Iris pigment epithelial cell (primary cell): ENCODE data around the gene FSTL5.

Experiments used
- DNase-seq: peaks from one replicate; pipeline ENCODE4 v3.0.0-alpha.2; 2011; ENCODE audit warnings: low read depth

Gene FSTL5

DNA sequence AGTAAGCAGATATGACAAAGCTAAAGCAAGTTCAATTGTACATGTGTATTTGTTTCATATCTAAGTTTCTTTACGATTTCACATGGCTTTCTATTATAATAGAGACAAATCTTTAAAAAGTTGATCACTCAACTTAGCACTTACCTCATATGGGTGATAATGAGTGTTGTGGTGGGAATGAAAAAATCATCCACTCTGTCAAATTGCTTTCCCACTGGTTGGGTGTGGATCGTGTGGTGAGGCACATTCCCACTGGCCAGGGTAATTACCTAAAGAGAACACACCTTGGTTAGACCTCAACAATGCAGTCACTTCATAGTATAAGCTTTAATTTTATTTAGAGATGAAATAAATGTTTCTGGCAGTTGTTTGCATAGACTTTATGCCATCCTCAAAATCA, 708.9 kb downstream of the FSTL5 start:
- DNase-seq: no peak

DNA sequence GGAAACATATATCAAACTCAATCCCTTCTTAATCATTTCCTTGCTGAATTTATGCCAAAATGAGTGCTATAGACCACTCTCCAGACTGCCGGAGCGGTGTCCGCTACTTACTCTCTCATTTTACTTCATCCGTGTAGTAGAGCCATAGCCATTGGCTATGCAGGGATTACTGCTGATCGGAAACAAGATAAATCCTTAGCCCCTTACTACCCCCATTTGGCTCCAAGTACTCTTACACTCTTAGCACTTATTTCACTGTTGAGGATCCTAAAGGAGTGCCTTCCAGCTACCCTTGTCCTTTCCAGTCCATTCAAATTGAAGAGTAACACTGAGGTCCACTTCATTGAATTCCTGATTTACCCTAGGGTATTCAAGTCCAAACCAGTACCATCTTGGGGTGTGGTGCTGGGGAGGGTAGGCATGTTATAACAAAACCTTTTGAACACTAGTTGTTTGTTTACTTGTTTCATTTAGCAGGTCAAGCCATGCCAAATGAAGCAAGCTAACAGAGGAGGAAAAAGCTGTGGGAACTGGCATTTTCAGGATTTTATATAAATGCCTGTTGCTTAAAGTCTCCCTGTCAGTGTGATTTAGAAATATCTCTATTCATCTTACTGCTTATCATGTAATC, 715.1 kb downstream of the FSTL5 start:
- peak; percentile 3 for DNase-seq

DNA sequence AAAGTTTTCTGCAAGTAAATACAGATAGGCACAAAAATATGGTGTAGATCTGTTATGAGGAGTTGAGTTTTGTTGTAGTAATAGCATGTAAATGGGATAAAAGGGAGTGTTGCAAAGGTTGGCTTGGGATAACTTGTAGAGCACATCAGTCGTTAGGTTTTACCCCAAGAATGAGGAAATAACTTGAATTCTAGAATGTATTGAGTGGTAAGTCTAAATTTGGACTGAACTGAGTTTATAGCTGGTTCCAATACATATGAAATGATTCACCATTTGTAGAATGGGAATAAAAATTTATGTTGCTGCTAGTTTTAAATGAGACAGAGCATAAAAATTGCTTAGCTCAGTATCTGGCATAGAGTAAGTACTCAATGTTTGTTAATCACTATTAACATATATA, 719.2 kb downstream of the FSTL5 start:
- no peak for DNase-seq

DNA sequence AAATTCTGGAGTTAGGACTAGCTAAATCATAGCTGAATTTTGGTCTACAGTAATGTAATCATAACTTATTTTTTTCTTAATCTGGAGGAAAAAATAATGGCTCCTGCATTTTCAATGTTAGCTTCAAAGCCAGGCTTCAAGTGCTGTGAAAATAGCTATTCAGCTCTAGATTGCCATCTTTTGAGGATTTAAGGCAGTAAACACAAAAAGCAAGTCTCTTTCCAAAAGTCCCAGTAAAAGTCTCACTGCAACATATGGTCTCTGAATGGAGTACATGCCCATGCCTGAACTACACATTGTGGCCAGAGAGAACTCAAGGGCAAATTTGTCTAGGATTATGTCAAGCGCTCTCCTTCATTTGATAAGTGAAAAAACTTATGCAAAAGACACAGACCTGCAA, 720.9 kb downstream of the FSTL5 start:
- DNase-seq: no peak

DNA sequence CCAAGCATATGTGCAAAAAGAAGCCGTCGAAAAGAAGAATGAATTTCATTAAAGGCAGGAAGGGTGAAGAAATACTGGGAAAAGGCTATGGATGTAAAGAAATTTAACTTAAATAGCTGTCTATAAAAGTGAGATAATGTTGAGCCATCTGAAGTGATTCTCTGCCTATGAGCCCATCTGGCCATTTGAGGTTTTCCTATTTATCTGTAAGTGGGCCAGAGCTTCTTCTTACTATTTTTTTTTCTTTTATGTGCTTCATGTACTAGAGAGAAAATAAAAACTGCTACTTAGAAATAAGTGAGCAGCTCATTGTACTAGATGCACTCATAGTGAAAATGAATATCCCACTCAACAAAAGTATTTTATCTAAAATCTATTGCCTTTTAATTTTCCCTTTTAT, 725.7 kb downstream of the FSTL5 start:
- DNase-seq: no peak

DNA sequence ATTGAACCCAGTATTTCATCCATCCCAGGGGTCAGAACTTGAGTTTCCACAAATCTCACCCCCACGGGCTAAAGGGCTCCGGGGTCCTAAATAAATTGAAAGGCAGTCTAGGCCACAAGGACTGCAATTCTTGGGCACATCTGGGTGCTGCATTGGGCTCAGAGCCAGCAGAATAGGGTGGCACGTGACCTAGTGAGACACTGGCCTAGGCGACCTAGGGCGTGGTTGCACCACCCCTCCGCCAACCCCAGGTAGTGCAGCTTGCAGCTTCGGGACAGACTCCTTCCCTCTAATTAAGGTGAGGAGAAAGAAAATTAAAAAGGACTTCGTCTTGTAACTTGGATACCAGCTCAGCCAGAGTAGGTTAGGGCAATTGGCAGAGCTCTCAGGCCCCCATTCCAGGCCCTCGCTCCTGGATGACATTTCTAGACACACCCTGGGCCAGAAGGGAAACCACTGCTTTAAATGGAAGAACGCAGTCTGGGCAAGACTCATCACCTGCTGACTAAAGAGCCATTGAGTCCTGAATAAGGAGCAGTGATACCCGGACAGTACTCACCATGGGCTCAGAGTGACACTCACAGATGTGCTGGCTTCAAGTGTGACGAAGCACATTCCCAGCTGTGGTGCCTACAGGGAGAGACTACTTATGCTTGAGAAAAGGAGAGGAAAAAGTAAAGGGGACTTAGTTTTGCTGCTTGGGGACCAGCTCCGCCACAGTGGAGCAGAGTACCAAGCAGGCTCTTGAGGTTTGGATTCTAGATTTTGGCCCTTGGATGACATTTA, 735.4 kb downstream of the FSTL5 start:
- DNase-seq: no peak

DNA sequence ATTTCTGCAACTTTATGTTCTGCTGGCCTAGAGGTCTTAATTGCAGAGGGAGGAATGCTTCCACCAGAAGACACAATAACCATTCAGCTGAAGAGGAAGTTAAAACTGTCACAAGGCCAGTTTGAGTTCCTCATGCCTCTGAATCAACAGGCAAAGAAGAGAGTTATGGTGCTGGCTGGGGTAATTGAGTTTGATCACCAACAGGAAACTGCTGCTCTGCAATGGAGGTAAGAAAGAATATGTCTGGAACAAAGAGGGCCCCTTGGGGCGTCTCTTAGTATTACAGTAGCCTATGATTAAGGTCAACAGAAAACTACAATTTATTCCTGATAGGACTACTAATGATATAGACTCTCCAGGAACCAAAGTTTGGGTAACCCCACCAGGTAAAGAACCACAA, 744.0 kb downstream of the FSTL5 start:
- no peak for DNase-seq

DNA sequence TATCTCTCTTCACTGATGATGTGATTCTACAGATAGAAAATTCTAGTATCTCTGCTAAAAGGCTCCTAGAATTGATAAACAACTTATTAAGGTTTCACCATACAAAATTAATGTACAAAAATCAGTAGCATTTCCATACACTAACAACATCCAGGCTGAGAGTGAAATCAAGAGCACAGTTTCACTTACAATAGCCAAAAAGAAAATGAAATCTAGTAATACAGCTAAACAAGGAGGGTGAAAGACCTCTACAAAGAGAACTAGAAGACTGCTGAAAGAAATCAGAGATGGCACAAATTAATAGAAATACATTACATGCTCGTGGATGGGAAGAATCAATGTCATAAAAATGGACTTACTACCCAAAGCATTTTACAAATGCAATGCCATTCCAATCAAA, 751.9 kb downstream of the FSTL5 start:
- no peak for DNase-seq

DNA sequence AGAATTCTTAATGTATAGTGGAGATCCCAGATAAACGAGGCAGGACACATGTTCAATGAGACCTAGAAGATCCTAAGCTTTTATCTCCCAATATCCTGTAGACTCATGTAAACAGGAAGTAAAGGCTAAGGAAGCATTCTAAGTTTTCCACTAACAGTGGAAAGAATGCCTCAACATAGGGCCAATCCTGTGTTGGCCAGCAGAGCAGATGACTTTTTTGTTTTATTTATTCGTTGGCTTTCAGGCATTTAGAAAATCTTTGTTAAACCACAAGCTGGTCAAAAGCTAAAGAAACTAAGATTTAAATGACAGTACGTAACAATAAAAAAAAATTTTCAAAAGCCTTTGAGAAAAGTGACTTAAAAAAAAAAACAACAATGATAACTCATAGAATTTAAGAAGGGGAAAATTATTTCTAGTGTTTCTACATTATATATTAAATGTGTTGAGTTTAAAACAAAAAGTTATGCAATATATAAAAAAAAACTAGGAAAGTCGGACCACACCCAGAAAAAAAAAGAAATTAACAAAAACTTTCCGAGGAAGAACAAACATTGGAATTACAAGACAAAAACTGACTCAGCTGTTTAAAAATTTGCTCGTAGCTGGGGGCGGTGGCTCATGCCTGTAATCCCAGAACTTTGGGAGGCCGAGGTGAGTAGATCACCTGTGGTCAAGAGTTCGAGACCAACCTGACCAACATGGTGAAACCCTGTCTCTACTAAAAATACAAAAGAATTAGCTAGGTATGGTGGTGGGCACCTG, 759.3 kb downstream of the FSTL5 start:
- DNase-seq: peak; percentile 17

DNA sequence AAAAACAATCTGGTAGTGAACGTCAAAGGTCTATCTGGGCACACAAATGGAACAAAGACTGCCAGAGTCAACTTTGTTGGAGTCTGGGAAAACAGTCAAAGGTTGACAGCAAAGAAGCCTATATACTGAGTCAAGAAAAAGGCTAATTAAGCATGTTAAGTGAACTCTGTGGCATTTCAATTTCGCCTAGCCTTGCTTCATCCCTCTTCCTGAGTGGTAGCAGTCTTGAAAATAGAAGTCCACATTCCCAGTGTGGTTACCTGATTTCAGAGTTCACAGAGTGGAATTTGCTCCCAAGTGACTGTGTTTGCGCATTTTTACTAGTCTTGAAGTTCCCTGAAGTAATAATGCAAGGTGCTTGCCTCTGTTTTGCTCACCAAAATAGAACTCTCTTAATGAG, 760.0 kb downstream of the FSTL5 start:
- DNase-seq: no peak

DNA sequence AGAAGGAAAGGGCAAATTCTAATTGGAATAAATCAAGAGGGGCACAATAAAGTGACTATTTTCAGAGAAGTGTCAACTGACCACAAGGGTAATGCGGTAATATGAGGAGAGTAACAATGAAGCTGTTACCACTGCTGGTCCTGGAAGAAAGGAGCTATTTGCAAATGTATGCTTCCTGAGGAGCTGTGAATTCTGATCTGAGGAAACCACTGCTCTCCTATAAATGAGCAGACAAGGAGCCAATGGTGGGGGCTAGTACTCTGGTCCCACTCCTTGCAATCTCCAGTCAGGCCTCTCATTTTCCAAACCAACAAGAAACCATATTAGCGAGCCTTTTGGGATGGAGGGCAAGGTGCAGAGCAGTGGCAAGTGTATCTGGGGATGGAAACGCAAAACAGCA, 770.2 kb downstream of the FSTL5 start:
- no peak for DNase-seq

DNA sequence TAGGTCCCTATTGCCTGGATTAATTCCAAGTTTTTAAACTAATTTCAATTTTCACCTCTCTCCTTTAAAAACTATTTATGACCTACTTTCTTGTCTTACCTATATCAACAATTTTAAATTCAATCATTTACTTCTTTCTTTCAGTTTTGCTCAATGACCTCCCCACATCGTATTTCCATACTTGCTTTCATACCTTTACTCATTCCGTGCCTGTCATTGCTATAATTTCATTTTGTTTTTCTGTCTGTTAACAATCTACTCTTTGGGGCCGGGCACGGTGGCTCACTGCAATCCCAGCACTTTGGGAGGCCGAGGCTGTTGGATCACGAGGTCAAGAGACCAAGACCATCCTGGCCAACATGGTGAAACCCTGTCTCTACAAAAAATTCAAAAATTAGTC, 781.1 kb downstream of the FSTL5 start:
- no peak for DNase-seq

DNA sequence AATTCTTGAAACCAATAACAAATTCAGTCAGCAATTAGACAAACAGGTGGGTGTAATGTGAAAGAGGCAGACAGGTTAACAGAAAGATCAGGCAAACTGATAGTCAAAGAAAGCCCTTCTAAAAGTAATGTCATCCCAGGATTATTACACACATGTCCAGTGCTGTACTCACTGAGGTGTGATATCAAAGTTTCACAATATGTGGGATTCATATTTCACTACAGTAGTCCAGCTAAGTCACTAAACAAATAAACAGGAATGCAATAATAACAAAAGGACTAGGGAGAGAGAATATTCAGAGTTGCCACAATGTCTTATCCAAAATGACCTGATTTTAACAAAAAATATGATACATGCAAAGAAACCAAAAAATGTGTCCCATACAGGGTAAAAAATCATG, 787.5 kb downstream of the FSTL5 start:
- DNase-seq: peak; percentile 50

DNA sequence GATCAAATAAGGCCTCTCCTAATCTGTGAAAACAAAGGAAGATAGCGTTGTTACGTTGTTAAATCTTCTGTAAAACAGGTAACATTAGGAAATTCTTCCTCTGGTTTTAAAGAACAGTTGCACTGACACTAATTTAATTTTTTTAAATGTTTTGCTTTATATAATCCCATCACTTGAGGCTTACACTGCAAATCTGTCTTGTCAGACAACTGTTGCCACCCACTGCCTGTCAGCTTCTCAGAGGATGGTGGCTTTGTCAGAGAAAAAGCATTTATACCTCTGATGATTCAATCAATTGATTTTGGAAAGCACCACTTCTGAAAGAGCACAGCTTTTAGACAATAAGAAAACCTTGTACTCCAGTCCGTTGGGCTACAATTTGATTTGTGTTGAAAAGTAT, 799.1 kb downstream of the FSTL5 start:
- DNase-seq: no peak

DNA sequence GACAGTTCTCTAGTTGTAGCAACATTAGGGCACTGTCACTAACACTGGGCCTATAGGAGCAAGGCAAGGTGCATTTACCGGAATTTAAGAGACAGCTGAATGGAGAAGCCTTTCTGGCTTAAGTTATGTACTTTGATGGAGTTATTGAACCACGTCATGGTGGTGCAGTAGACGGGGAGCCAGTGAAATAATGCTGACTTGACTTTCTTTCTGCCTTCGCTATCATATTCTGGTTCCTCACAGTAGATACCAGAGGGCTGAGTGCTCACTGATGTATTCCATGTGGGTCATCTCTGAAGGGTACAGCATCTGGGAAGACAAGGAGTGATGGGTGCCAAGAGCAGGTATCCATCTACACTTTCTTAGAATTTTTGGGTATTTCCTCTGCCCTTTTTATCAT, 802.8 kb downstream of the FSTL5 start:
- DNase-seq: no peak

DNA sequence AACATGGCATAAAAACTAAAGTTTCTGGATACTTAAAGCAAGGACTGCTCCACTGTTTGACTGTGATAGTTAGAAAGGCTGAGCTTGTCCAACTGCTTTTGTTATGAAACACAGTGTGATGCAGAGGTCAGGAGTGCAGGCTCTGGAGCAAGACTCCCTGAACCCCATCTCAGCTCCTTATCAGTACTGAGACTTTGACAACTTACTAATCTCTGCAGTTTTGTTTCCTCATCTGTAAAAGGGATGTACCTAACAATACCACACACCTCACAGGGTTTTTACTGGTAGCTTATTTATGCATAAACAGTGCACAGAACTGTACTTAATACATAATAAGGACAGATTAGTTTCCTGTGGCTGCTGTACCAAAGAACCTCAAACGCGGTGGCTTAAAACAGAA, 804.3 kb downstream of the FSTL5 start:
- no peak for DNase-seq

DNA sequence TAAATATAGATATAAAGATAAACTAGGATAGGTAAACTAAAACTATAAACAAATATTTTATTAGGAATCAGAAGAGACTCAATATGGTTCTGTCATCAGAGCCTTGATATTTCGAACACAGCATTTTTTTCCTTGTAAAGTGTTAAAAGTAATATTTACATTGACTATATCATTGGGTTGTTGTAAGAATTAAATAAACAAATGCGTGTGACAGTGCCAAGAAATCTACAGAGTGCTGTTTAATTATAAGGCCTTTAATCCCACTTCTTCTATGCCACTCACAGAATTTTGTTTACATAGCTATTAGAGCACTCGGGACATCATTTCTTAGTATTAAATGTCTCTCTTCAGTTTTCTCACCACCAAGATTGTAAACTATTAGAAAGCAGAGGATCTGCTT, 807.4 kb downstream of the FSTL5 start:
- DNase-seq: no peak

DNA sequence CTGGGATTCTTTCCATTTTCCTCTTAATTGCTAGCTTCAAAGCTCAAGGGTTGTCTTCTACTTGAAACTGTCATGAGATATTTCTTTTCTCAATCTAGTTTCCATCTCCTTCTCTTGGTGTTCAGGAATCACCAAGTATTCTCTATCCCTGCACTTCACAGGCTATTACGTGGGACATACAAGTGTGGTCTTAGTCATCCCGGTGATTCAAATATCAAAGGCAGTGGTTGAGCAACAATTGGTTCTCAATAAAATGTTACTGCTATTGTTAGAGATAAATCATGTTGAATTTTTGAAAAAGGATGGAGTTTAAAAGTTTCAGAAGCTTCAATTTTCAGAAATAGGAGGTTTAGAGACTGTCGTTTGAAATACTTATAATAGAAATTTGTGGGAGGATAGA, 812.9 kb downstream of the FSTL5 start:
- no peak for DNase-seq

DNA sequence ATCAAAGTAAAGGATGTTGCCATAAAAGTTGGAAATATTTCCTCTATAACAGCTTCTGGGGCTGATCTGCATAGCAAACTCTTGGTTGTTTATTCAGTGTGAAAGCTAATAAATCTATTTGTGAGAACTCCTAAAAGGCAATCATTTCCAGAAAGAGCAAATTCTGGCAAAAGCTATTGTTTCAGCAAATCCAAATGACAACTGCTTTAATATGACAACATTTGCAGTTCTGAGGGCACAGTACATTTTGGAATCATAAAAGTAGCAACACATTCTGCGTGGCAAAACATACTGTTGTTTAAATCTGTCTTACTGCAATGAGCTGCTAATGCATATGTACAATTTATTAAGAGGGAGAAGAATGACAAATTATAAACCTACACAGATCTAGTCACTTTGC, 818.1 kb downstream of the FSTL5 start:
- DNase-seq: no peak

DNA sequence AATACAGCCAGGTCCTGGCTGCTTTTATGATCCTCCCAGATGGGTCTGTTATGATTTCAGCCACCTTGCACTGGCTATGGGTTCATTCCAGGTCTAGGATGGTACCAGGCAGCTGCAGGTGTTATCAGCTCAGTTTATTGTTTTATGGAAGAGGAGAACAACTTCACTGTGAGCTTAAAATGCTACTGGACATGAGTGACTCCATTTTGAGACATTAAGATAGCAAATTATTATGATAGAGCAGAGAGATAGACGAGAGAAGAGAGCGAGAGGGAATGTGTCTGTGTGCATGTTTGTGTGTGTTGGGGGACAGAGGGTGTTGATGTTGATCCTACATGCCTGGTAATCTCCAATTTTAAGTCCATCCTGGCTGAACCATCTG, 820.2 kb downstream of the FSTL5 start:
- no peak for DNase-seq

DNA sequence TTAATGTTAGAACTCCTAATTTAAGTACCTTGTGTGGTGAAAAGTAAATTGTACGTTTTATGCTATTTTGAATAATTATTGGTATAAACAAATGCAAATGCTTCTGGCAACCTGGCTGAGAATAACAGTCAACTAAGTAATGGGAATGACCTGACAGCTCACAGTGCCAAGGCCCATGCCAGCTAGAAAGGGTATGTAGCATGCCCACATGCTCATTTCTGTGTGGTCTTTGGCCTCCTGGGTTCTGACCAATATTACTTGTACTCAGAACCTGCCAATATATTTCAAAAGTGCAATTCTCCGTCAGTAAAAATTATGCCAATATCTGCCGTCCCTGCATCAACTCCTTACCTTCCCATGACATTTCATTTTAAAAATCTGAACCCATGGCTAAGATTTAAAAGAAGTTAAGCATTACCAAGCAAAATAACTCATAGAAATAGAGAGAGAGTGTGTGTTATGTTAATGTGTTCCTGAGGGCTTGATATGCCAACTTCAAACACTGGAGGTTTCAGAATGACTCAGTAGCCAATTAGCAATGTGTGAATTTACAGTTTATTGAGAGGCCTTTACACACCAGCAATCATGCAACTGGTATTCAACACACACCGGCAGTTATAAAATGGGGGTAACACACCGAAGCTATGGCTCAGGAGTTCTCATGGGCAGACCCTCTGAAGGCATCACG, 820.8 kb downstream of the FSTL5 start:
- DNase-seq: no peak

DNA sequence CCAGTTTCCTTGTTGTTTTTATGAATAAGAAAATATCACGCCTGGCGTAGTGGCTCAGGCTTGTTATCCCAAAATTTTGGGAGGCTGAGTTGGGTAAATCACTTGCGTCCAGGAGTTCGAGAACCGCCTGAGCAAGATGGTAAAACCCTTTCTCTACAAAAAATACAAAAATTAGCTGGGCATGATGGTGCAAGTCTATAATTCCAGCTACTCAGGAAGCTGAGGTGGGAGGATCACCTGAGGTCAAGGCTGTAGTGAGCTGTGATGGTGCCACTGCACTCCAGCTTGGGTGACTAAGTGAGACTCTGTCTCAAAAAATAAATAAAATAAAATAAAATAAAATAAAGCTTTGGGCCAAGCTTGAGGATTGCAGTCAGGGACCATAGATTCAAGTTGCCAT, 827.2 kb downstream of the FSTL5 start:
- DNase-seq: no peak

DNA sequence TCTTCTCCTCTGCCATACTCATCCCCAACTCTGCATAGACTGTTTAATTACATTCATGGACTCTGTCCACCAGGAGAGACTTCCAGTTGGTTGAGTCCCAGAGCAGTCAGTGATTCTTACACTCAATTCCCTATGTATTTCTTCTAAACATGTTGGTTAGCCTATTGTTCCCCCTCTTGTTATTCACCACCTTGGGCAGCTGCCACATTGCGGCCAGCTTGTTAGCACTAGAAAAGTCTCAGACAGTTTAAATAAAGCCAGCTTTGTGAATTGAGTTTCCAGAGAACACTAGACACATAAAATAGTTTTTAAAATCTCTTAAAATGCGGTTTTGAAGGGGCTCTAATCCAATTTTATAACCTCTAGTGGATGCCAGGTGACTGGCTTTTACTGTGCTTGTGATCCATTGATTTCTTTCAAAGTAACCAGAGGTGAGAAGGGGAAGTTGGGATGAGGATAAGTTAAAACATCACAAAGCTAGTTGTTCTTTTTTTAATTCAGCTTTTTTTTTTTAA, 827.7 kb downstream of the FSTL5 start:
- no peak for DNase-seq
